Mesothelial cell of epicardium (in vitro differentiated cells): ENCODE results near the gene PRPF31. TPM values are rescaled to one million over a fixed set of nuclear protein-coding genes. Genes with fewer than 3 reads are reported as not detected.

Experiments
- DNase-seq, 2 experiments: peaks; one replicate each; pipeline ENCODE4 v3.0.0; 2021; ENCODE audit warnings: low spot score in 2 of 2; ENCODE audit not compliant: unreplicated experiment in 2 of 2
- H3K27ac Mint-ChIP-seq: 2 replicates; pipeline ENCODE4 v1.8.0; 2021; ENCODE audit warnings: mixed read lengths
- H3K27me3 Mint-ChIP-seq: 2 replicates; pipeline ENCODE4 v1.8.0; 2021; ENCODE audit warnings: low read depth, mixed read lengths
- H3K36me3 Mint-ChIP-seq: 2 replicates; pipeline ENCODE4 v1.8.0; 2021; ENCODE audit warnings: mixed read lengths
- H3K4me1 Mint-ChIP-seq: 2 replicates; pipeline ENCODE4 v1.8.0; 2021; ENCODE audit warnings: mixed read lengths
- H3K4me3 Mint-ChIP-seq: 2 replicates; pipeline ENCODE4 v1.8.0; 2021; ENCODE audit warnings: mild to moderate bottlenecking, moderate library complexity, mixed read lengths
- H3K9me3 Mint-ChIP-seq: 2 replicates; pipeline ENCODE4 v1.8.0; 2021; ENCODE audit warnings: mixed read lengths
- CTCF ChIP-seq: fragments of 200-600 bp; sonication (generic); IDR thresholded peaks from one replicate; pipeline ENCODE4 v1.5.0; 2021; ENCODE audit warnings: antibody characterized with exemption; ENCODE audit not compliant: unreplicated experiment
- total RNA-seq: library from RNA; stranded (reverse); gene quantifications from 3 replicates; pipeline ENCODE4 v1.2.1, GENCODE V29; 2021

The PRPF31 gene
- total RNA-seq, 1 donor from 2014 or later, result 80.6 TPM

GRCh38 chr19:54125713-54126112 is 10.2 kb downstream of the PRPF31 start:
- H3K27me3 Mint-ChIP-seq, result no peaks in the 10 kb centered on the region
- H3K4me3 Mint-ChIP-seq, result no peak overlapping the region
- DNase-seq, result no peak
- no peaks in the 10 kb centered on the region for H3K9me3 Mint-ChIP-seq
- H3K27ac Mint-ChIP-seq, result no peak overlapping the region
- H3K4me1 Mint-ChIP-seq, result no peaks in the 10 kb centered on the region
- no peak for TF ChIP-seq CTCF
- peaks cover 28% of the 10 kb centered on the region for H3K36me3 Mint-ChIP-seq

GRCh38 chr19:54127688-54128440 is 12.3 kb downstream of the PRPF31 start:
- no peak for DNase-seq
- TF ChIP-seq CTCF, result no peak
- no peaks in the 10 kb centered on the region for H3K9me3 Mint-ChIP-seq

GRCh38 chr19:54128441-54128725 is 12.8 kb downstream of the PRPF31 start:
- H3K27ac Mint-ChIP-seq, result no peak overlapping the region
- H3K4me1 Mint-ChIP-seq, result no peaks in the 10 kb centered on the region
- H3K4me3 Mint-ChIP-seq, result no peak overlapping the region
- TF ChIP-seq CTCF, result no peak
- H3K36me3 Mint-ChIP-seq, result peaks cover 25% of the 10 kb centered on the region
- DNase-seq, result no peak
- no peaks in the 10 kb centered on the region for H3K9me3 Mint-ChIP-seq
- no peaks in the 10 kb centered on the region for H3K27me3 Mint-ChIP-seq

More at GRCh38 chr19:54127688-54128440, 12.3 kb downstream of the PRPF31 start:
- H3K27ac Mint-ChIP-seq, result no peak overlapping the region
- H3K4me3 Mint-ChIP-seq, result no peak overlapping the region
- peaks cover 27% of the 10 kb centered on the region for H3K36me3 Mint-ChIP-seq
- H3K4me1 Mint-ChIP-seq, result no peaks in the 10 kb centered on the region
- no peaks in the 10 kb centered on the region for H3K27me3 Mint-ChIP-seq

GRCh38 chr19:54128796-54129616 is 13.5 kb downstream of the PRPF31 start:
- Mint-ChIP-seq H3K27ac (no peak overlapping the region), H3K27me3 (no peaks in the 10 kb centered on the region), H3K9me3 (no peaks in the 10 kb centered on the region), H3K36me3 (peaks cover 24% of the 10 kb centered on the region), H3K4me3 (no peak overlapping the region), H3K4me1 (no peaks in the 10 kb centered on the region)
- DNase-seq, result no peak
- TF ChIP-seq CTCF, result no peak

GRCh38 chr19:54129617-54129996 is 14.1 kb downstream of the PRPF31 start:
- Mint-ChIP-seq H3K9me3 (no peaks in the 10 kb centered on the region), H3K4me1 (no peaks in the 10 kb centered on the region), H3K36me3 (peaks cover 24% of the 10 kb centered on the region), H3K27me3 (peaks cover 5% of the 10 kb centered on the region), H3K4me3 (no peak overlapping the region), H3K27ac (no peak overlapping the region)
- DNase-seq, result no peak
- no peak for TF ChIP-seq CTCF
